Spleen (tissue), 7 donors: ENCODE data around the gene EME1.

Source experiments
- POLR2A ChIP-seq, 3 donors: fragments of 450-650 bp; IDR thresholded peaks; one replicate each; pipeline ENCODE4 v1.5.1; 2017; ENCODE audit warnings: antibody characterized with exemption in 3 of 3, mild to moderate bottlenecking in 1 of 3
- POLR2AphosphoS5 ChIP-seq, 3 donors: sonication (generic); formaldehyde crosslinking; IDR thresholded peaks; one replicate each; pipeline ENCODE4 v1.5.1; 2017; ENCODE audit warnings: antibody characterized with exemption in 3 of 3
- TF ChIP-seq, protein P1 (sequence below), 11 experiments: fragments of 200-600 bp in 7 of 11; fragments of 450-650 bp in 4 of 11; sonication (generic) in 4 of 11; IDR thresholded peaks in 8 of 11; conservative IDR thresholded peaks in 3 of 11; 1 replicate in 7 of 11; 2 replicates in 4 of 11; pipeline versions ENCODE4 v1.4.0 to v1.8.0; 2016 to 2021; ENCODE audit warnings: antibody characterized with exemption in 11 of 11, inconsistent platforms in 4 of 11, mild to moderate bottlenecking in 1 of 11
- donor health status: DM: no; HTN: no; CAD: no; lungs with moderate emphysema.
- donor health status: DM: no; HTN: no; CAD: no.
- donor health status: DM: no; HTN: no; CAD: no.

DNA sequence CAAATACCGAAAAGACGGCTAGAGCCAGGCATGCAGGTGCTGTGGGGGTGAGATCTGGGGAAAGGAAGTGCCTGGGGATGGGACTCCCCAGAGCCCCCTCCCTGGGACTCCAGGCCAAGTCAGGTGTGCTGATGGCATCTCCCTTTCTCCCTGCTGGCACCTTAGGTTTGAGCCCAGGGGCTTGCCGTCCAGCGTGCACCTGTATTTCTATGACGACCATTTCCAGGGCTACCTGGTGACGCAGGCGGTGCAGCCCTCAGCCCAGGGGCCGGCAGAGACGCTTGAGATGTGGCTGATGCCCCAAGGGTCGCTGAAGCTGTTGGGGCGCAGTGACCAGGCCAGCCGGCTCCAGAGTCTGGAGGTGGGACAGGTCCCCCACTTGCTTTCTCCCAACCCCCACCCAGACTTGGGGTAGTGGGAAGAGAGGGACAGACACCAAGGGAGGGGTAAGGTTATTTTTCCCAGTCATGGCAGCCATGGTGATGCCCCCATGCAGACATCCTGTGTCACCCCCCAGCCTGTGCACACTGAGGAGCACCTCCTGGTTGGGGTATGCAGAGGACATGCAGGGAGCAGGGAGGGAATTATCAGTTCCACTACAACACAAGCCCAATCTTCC, 16.0 kb upstream of the EME1 start:
- TF ChIP-seq, protein P1, sequence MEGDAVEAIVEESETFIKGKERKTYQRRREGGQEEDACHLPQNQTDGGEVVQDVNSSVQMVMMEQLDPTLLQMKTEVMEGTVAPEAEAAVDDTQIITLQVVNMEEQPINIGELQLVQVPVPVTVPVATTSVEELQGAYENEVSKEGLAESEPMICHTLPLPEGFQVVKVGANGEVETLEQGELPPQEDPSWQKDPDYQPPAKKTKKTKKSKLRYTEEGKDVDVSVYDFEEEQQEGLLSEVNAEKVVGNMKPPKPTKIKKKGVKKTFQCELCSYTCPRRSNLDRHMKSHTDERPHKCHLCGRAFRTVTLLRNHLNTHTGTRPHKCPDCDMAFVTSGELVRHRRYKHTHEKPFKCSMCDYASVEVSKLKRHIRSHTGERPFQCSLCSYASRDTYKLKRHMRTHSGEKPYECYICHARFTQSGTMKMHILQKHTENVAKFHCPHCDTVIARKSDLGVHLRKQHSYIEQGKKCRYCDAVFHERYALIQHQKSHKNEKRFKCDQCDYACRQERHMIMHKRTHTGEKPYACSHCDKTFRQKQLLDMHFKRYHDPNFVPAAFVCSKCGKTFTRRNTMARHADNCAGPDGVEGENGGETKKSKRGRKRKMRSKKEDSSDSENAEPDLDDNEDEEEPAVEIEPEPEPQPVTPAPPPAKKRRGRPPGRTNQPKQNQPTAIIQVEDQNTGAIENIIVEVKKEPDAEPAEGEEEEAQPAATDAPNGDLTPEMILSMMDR (IDR thresholded peaks at IDR 0.05 in 8 of 11, conservative IDR thresholded peaks at IDR 0.05 in 3 of 11): no peak
- no peak for TF ChIP-seq POLR2AphosphoS5 (IDR thresholded peaks at IDR 0.05)
- no peak for TF ChIP-seq POLR2A (IDR thresholded peaks at IDR 0.05)
